Liver (tissue), 3 donors: ENCODE data around the gene KATNB1.

ENCODE experiments used
- EGR1 ChIP-seq, 2 donors: IDR thresholded peaks; 2 replicates each; pipeline ENCODE4 v1.6.1; 2016 to 2018; ENCODE audit warnings: antibody characterized with exemption in 2 of 2, low read depth in 2 of 2
- GABPA ChIP-seq, 2 donors: IDR thresholded peaks in 1 of 2; conservative IDR thresholded peaks in 1 of 2; 2 replicates each; pipeline ENCODE4 v1.6.1; 2016; ENCODE audit warnings: antibody characterized with exemption in 2 of 2, mild to moderate bottlenecking in 1 of 2, moderate library complexity in 1 of 2
- HNF4A ChIP-seq, 2 donors: conservative IDR thresholded peaks; 2 replicates each; pipeline ENCODE4 v1.6.1; 2016; ENCODE audit warnings: antibody characterized with exemption in 2 of 2, mild to moderate bottlenecking in 2 of 2
- JUND ChIP-seq, 2 donors: IDR thresholded peaks; 2 replicates each; pipeline ENCODE4 v1.6.1; 2016; ENCODE audit warnings: antibody characterized with exemption in 2 of 2
- RXRA ChIP-seq, 2 donors: IDR thresholded peaks; 2 replicates each; pipeline ENCODE4 v1.6.1; 2017 to 2018; ENCODE audit warnings: antibody characterized with exemption in 2 of 2, mild to moderate bottlenecking in 1 of 2
- SP1 ChIP-seq: IDR thresholded peaks from 2 replicates; pipeline ENCODE4 v1.6.1; 2018; ENCODE audit warnings: antibody characterized with exemption, mild to moderate bottlenecking
- TAF1 ChIP-seq: conservative IDR thresholded peaks from 2 replicates; pipeline ENCODE4 v1.6.1; 2016; ENCODE audit warnings: antibody characterized with exemption, mild to moderate bottlenecking
- YY1 ChIP-seq: IDR thresholded peaks from 2 replicates; pipeline ENCODE4 v1.6.1; 2016; ENCODE audit warnings: antibody characterized with exemption, mild to moderate bottlenecking
- TF ChIP-seq, protein P1 (sequence below): fragments of 150-350 bp; IDR thresholded peaks from 2 replicates; pipeline ENCODE4 v1.5.1; 2017; ENCODE audit warnings: improper control_type of control experiment, low read depth, low read length; ENCODE audit not compliant: missing input control
- TF ChIP-seq, protein P2 (sequence below): IDR thresholded peaks from 2 replicates; pipeline ENCODE4 v1.6.1; 2016; ENCODE audit warnings: antibody characterized with exemption, mild to moderate bottlenecking
- TF ChIP-seq, protein P3 (sequence below): IDR thresholded peaks from 2 replicates; pipeline ENCODE4 v1.6.1; 2016; ENCODE audit warnings: antibody characterized with exemption
- donor health status: healthy.
- donor health status: healthy.

DNA sequence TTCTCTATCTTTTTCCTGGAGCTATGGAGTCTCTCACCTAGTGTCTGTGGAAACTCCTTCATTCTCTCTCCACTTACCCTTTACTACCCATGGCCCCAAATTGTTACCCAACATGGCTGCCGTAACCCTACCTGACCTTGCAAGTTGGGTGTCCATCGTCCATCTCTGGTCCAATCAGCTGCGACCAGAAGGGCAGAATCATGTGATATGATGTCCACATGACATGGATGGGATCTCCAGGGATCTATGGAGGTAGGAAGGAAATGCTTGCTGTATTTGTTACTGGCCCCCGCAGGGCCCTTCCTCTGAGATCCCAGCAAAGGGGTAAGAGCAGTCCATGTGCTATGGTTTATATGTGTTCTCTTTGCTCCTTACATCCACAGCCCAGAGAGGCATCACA lies 49.0 kb upstream of the KATNB1 start:
- TF ChIP-seq, protein P1, sequence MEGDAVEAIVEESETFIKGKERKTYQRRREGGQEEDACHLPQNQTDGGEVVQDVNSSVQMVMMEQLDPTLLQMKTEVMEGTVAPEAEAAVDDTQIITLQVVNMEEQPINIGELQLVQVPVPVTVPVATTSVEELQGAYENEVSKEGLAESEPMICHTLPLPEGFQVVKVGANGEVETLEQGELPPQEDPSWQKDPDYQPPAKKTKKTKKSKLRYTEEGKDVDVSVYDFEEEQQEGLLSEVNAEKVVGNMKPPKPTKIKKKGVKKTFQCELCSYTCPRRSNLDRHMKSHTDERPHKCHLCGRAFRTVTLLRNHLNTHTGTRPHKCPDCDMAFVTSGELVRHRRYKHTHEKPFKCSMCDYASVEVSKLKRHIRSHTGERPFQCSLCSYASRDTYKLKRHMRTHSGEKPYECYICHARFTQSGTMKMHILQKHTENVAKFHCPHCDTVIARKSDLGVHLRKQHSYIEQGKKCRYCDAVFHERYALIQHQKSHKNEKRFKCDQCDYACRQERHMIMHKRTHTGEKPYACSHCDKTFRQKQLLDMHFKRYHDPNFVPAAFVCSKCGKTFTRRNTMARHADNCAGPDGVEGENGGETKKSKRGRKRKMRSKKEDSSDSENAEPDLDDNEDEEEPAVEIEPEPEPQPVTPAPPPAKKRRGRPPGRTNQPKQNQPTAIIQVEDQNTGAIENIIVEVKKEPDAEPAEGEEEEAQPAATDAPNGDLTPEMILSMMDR, result no peak
- no peak for TF ChIP-seq EGR1 (IDR thresholded peaks at IDR 0.05; ENCODE audit: low read depth in 2 of 2)
- TF ChIP-seq RXRA (IDR thresholded peaks at IDR 0.05), result no peak
- no peak for TF ChIP-seq GABPA (IDR thresholded peaks at IDR 0.05 in 1 of 2, conservative IDR thresholded peaks at IDR 0.05 in 1 of 2)
- TF ChIP-seq, protein P2, sequence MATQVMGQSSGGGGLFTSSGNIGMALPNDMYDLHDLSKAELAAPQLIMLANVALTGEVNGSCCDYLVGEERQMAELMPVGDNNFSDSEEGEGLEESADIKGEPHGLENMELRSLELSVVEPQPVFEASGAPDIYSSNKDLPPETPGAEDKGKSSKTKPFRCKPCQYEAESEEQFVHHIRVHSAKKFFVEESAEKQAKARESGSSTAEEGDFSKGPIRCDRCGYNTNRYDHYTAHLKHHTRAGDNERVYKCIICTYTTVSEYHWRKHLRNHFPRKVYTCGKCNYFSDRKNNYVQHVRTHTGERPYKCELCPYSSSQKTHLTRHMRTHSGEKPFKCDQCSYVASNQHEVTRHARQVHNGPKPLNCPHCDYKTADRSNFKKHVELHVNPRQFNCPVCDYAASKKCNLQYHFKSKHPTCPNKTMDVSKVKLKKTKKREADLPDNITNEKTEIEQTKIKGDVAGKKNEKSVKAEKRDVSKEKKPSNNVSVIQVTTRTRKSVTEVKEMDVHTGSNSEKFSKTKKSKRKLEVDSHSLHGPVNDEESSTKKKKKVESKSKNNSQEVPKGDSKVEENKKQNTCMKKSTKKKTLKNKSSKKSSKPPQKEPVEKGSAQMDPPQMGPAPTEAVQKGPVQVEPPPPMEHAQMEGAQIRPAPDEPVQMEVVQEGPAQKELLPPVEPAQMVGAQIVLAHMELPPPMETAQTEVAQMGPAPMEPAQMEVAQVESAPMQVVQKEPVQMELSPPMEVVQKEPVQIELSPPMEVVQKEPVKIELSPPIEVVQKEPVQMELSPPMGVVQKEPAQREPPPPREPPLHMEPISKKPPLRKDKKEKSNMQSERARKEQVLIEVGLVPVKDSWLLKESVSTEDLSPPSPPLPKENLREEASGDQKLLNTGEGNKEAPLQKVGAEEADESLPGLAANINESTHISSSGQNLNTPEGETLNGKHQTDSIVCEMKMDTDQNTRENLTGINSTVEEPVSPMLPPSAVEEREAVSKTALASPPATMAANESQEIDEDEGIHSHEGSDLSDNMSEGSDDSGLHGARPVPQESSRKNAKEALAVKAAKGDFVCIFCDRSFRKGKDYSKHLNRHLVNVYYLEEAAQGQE, result no peak
- TF ChIP-seq JUND (IDR thresholded peaks at IDR 0.05), result no peak
- no peak for TF ChIP-seq YY1
- TF ChIP-seq HNF4A (conservative IDR thresholded peaks at IDR 0.05), result no peak
- no peak for TF ChIP-seq TAF1
- TF ChIP-seq SP1, result no peak
- TF ChIP-seq, protein P3, sequence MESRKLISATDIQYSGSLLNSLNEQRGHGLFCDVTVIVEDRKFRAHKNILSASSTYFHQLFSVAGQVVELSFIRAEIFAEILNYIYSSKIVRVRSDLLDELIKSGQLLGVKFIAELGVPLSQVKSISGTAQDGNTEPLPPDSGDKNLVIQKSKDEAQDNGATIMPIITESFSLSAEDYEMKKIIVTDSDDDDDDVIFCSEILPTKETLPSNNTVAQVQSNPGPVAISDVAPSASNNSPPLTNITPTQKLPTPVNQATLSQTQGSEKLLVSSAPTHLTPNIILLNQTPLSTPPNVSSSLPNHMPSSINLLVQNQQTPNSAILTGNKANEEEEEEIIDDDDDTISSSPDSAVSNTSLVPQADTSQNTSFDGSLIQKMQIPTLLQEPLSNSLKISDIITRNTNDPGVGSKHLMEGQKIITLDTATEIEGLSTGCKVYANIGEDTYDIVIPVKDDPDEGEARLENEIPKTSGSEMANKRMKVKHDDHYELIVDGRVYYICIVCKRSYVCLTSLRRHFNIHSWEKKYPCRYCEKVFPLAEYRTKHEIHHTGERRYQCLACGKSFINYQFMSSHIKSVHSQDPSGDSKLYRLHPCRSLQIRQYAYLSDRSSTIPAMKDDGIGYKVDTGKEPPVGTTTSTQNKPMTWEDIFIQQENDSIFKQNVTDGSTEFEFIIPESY, result no peak
